Glutamatergic neuron (in vitro differentiated cells): Measurements from ENCODE around the gene PABPC1L. TPM values are rescaled to one million over a fixed set of nuclear protein-coding genes. Genes with fewer than 3 reads are reported as not detected.

ENCODE experiments used
- DNase-seq: peaks from one replicate; pipeline ENCODE4 v3.0.0; 2022
- H3K27ac Mint-ChIP-seq: one replicate; pipeline ENCODE4 v1.8.0; 2020; ENCODE audit warnings: mild to moderate bottlenecking, mixed read lengths, inconsistent platforms; ENCODE audit not compliant: unreplicated experiment
- H3K27me3 Mint-ChIP-seq: one replicate; pipeline ENCODE4 v1.8.0; 2020; ENCODE audit warnings: mild to moderate bottlenecking, moderate library complexity, mixed read lengths, inconsistent platforms; ENCODE audit not compliant: unreplicated experiment
- H3K36me3 Mint-ChIP-seq: one replicate; pipeline ENCODE4 v1.8.0; 2020; ENCODE audit warnings: mild to moderate bottlenecking, mixed read lengths, inconsistent platforms; ENCODE audit not compliant: unreplicated experiment
- H3K4me1 Mint-ChIP-seq: one replicate; pipeline ENCODE4 v1.8.0; 2020; ENCODE audit warnings: mild to moderate bottlenecking, low read depth, mixed read lengths, inconsistent platforms; ENCODE audit not compliant: unreplicated experiment
- H3K4me3 Mint-ChIP-seq: one replicate; pipeline ENCODE4 v1.8.0; 2020; ENCODE audit warnings: mild to moderate bottlenecking, mixed read lengths, inconsistent platforms; ENCODE audit not compliant: unreplicated experiment
- H3K9me3 Mint-ChIP-seq: one replicate; pipeline ENCODE4 v1.8.0; 2020; ENCODE audit warnings: mild to moderate bottlenecking, moderate library complexity, mixed read lengths, inconsistent platforms; ENCODE audit not compliant: unreplicated experiment
- total RNA-seq: library from RNA; stranded (reverse); fragmentation: NEBNext Ultra II Directional; extraction: Animal tissue kit (Norgen Biotek cat#: 25700); gene quantifications from one replicate; pipeline ENCODE4 v1.2.1, GENCODE V29; 2021; ENCODE audit not compliant: unreplicated experiment
- TF ChIP-seq, protein P1 (sequence below): fragments of 200-600 bp; sonication (generic); IDR thresholded peaks from one replicate; pipeline ENCODE4 v1.5.0; 2021; ENCODE audit not compliant: partially characterized antibody, unreplicated experiment

The PABPC1L gene
- total RNA-seq, 1 donor from 2014 or later: 27.7 TPM

DNA sequence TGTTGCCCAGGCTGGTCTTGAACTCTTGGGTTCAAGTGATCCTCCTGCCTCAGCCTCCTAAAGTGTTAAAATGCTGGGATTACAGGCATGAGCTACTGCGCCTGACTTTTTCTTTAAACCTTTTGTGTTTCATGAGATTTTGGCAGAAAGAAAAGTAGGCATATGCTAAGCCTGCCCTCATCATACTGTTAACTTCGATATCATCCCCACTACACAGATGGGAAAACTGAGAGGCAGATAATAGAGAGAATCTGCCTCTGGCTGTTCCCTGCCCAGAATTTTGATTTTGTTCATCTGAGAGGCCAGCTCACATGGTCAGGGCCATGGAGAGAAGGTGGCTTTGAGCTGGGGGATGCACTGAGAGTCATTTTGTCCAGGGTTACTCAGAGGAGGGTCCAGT, 7.5 kb downstream of the PABPC1L start:
- Mint-ChIP-seq H3K9me3 (no peaks in the 10 kb centered on the region), H3K4me1 (no peaks in the 10 kb centered on the region), H3K4me3 (no peak overlapping the region), H3K36me3 (no peaks in the 10 kb centered on the region), H3K27ac (no peak overlapping the region), H3K27me3 (no peaks in the 10 kb centered on the region)
- no peak for DNase-seq
- TF ChIP-seq, protein P1, sequence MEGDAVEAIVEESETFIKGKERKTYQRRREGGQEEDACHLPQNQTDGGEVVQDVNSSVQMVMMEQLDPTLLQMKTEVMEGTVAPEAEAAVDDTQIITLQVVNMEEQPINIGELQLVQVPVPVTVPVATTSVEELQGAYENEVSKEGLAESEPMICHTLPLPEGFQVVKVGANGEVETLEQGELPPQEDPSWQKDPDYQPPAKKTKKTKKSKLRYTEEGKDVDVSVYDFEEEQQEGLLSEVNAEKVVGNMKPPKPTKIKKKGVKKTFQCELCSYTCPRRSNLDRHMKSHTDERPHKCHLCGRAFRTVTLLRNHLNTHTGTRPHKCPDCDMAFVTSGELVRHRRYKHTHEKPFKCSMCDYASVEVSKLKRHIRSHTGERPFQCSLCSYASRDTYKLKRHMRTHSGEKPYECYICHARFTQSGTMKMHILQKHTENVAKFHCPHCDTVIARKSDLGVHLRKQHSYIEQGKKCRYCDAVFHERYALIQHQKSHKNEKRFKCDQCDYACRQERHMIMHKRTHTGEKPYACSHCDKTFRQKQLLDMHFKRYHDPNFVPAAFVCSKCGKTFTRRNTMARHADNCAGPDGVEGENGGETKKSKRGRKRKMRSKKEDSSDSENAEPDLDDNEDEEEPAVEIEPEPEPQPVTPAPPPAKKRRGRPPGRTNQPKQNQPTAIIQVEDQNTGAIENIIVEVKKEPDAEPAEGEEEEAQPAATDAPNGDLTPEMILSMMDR: no peak

DNA sequence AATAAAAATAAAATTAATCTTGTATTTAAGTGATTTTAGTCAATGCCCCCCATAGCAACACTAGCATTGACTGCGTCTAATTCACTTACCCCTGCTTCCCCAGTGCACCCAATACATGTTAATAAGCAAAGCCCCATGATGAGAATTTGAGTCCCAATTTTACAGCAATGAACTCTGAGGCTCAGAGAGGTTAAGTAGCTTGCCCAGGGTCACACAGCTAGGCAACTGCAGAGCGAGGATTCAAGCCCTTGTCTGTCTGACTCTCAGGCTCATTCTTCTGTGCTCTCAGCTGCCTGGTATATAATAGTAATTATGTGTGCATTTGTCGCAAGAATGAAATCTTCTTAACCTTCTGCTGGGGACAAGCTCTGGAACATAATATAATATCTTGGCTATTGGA, 8.5 kb downstream of the PABPC1L start:
- Mint-ChIP-seq H3K4me1 (no peaks in the 10 kb centered on the region), H3K4me3 (no peak overlapping the region), H3K27me3 (no peaks in the 10 kb centered on the region), H3K9me3 (no peaks in the 10 kb centered on the region), H3K36me3 (no peaks in the 10 kb centered on the region), H3K27ac (no peak overlapping the region)
- no peak for DNase-seq
- TF ChIP-seq, protein P1: no peak

DNA sequence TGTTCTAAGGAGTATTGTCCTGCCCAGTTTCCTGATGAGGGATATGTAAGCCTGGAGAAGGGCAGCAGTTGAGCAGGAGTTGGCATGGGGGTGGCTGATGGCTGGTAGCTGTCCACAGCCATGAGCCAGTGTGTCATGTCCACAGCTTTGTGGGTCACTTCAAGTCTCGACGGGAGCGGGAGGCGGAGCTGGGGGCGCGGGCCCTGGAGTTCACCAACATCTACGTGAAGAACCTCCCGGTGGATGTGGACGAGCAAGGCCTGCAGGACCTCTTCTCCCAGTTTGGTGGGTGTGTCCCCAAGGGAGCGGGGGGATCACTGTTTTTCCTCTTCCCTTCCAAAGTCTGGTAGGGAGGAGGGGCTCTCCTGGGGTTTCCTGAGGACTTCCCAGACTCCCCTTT, 8.9 kb downstream of the PABPC1L start:
- no peaks in the 10 kb centered on the region for H3K27me3 Mint-ChIP-seq
- TF ChIP-seq, protein P1: no peak
- H3K27ac Mint-ChIP-seq: no peak overlapping the region
- H3K36me3 Mint-ChIP-seq: no peaks in the 10 kb centered on the region
- no peaks in the 10 kb centered on the region for H3K9me3 Mint-ChIP-seq
- no peak for DNase-seq
- H3K4me3 Mint-ChIP-seq: no peak overlapping the region
- no peaks in the 10 kb centered on the region for H3K4me1 Mint-ChIP-seq

DNA sequence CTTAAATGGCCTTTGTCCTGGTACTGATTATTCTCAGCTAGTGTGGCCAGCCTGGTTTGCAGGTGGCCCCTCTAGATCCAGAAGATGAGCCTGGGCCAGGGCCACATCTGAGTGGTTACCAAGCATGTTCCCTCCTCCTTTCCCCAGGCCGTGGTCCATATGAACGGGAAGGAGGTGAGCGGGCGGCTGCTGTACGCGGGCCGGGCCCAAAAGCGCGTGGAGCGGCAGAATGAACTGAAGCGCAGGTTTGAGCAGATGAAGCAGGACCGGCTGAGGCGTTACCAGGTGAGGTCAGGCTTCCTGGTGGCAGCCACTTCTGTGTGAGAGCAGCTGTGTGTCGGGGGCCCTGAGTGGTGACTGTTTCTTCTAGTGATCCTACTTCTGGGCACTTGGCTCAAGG, 11.6 kb downstream of the PABPC1L start:
- H3K36me3 Mint-ChIP-seq: no peaks in the 10 kb centered on the region
- H3K4me3 Mint-ChIP-seq: no peak overlapping the region
- TF ChIP-seq, protein P1: no peak
- DNase-seq: no peak
- no peaks in the 10 kb centered on the region for H3K4me1 Mint-ChIP-seq
- no peaks in the 10 kb centered on the region for H3K9me3 Mint-ChIP-seq
- no peak overlapping the region for H3K27ac Mint-ChIP-seq
- H3K27me3 Mint-ChIP-seq: no peaks in the 10 kb centered on the region

DNA sequence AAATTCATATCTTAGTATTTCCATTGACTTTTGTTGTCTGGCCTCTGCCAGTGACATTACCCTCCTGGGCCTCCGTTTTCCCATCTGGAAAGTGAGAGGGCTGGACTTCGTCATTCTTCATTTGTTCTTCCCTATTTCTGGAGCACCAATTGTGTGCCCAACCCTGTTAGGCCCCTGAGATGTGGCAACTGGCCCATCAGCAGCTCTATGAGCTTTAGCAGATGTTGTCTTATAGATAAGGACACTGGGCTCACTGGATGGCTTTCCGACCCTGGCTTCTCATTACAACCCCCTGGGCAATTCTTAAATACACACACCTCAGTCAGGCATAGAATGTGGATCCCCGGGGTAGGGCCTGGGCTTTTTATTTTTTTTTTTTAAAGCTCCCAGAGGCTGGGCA, 14.7 kb downstream of the PABPC1L start:
- TF ChIP-seq, protein P1: no peak
- H3K27me3 Mint-ChIP-seq: peaks cover 1% of the 10 kb centered on the region
- no peaks in the 10 kb centered on the region for H3K9me3 Mint-ChIP-seq
- H3K27ac Mint-ChIP-seq: no peak overlapping the region
- no peak for DNase-seq
- no peaks in the 10 kb centered on the region for H3K36me3 Mint-ChIP-seq
- H3K4me1 Mint-ChIP-seq: no peaks in the 10 kb centered on the region
- H3K4me3 Mint-ChIP-seq: no peak overlapping the region
